T-helper 17 cell (primary cell): ENCODE measurements around the gene CD96. TPM values are rescaled to one million over a fixed set of nuclear protein-coding genes. Genes with fewer than 3 reads are reported as not detected.

ENCODE experiments used
- ATAC-seq: fragments of 150-1000 bp; cut with Tn5 transposase; 2 replicates; pipeline ENCODE4 v1.10.0; 2021; ENCODE audit warnings: mild to moderate bottlenecking, moderate library complexity
- DNase-seq, 3 donors: peaks; one replicate each; pipeline versions ENCODE4 v3.0.0 to v3.0.0-alpha.2; 2020 to 2021
- H3K9me3 ChIP-seq: one replicate; pipeline ENCODE4 v1.7.0; 2013; ENCODE audit warnings: low read length, mild to moderate bottlenecking; ENCODE audit not compliant: control insufficient read depth, poor library complexity, severe bottlenecking
- H3K27ac Mint-ChIP-seq: one replicate; pipeline ENCODE4 v1.8.0; 2022; ENCODE audit warnings: mild to moderate bottlenecking, moderate library complexity, mixed read lengths
- H3K27me3 Mint-ChIP-seq: one replicate; pipeline ENCODE4 v1.8.0; 2022; ENCODE audit warnings: mixed read lengths
- H3K36me3 Mint-ChIP-seq: one replicate; pipeline ENCODE4 v1.8.0; 2022; ENCODE audit warnings: low read depth, mixed read lengths
- H3K4me1 Mint-ChIP-seq: one replicate; pipeline ENCODE4 v1.8.0; 2022; ENCODE audit warnings: mild to moderate bottlenecking, mixed read lengths
- H3K4me3 Mint-ChIP-seq: one replicate; pipeline ENCODE4 v1.8.0; 2022; ENCODE audit warnings: mild to moderate bottlenecking, moderate library complexity, mixed read lengths
- total RNA-seq, 4 donors: library from RNA in 2 of 4; stranded (reverse) in 2 of 4; gene quantifications; one replicate each; pipeline ENCODE4 v1.2.3 and lab custom pipeline; 2022 to 2026

CD96 gene
- total RNA-seq, 2 donors from 2014 or later, result 190 to 201 TPM

- peaks cover 32% of the 10 kb centered on the region for H3K4me1 Mint-ChIP-seq
- no peaks in the 10 kb centered on the region for H3K9me3 ChIP-seq
- H3K27ac Mint-ChIP-seq, result peak overlapping the region; percentile 81
- peaks cover 3% of the 10 kb centered on the region for H3K36me3 Mint-ChIP-seq
- DNase-seq (no peak), ATAC-seq (no peak)
- H3K27me3 Mint-ChIP-seq, result no peaks in the 10 kb centered on the region
- no peak overlapping the region for H3K4me3 Mint-ChIP-seq
Observed at GRCh38 chr3:111571282-111571681, 29.3 kb downstream of the CD96 start.

GRCh38 chr3:111571907-111572460, 30.0 kb downstream of the CD96 start:
- Mint-ChIP-seq H3K4me1 (peaks cover 33% of the 10 kb centered on the region), H3K4me3 (no peak overlapping the region), H3K27me3 (no peaks in the 10 kb centered on the region), H3K36me3 (peaks cover 5% of the 10 kb centered on the region), H3K27ac (peak overlapping the region; percentile 81)
- DNase-seq, result no peak
- no peaks in the 10 kb centered on the region for H3K9me3 ChIP-seq
- ATAC-seq, result peak; percentile 86

- ATAC-seq (no peak), DNase-seq (no peak)
- Mint-ChIP-seq H3K27ac (peak overlapping the region; percentile 89), H3K4me3 (no peak overlapping the region), H3K4me1 (peaks cover 38% of the 10 kb centered on the region), H3K36me3 (peaks cover 9% of the 10 kb centered on the region), H3K27me3 (no peaks in the 10 kb centered on the region)
- H3K9me3 ChIP-seq, result no peaks in the 10 kb centered on the region
Observed at GRCh38 chr3:111577113-111577512, 35.1 kb downstream of the CD96 start.

GRCh38 chr3:111577798-111578685, 36.0 kb downstream of the CD96 start:
- H3K27ac Mint-ChIP-seq, result peak overlapping the region; percentile 89
- H3K4me3 Mint-ChIP-seq, result no peak overlapping the region
- H3K36me3 Mint-ChIP-seq, result peaks cover 12% of the 10 kb centered on the region
- no peaks in the 10 kb centered on the region for H3K27me3 Mint-ChIP-seq
- H3K4me1 Mint-ChIP-seq, result peaks cover 36% of the 10 kb centered on the region
- no peaks in the 10 kb centered on the region for H3K9me3 ChIP-seq
- no peak for DNase-seq
- peak; percentile 82 for ATAC-seq

- no peak overlapping the region for H3K4me3 Mint-ChIP-seq
- H3K27ac Mint-ChIP-seq, result peak overlapping the region; percentile 65
- DNase-seq (no peak), ATAC-seq (no peak)
- peaks cover 12% of the 10 kb centered on the region for H3K36me3 Mint-ChIP-seq
- H3K27me3 Mint-ChIP-seq, result no peaks in the 10 kb centered on the region
- peaks cover 36% of the 10 kb centered on the region for H3K4me1 Mint-ChIP-seq
- no peaks in the 10 kb centered on the region for H3K9me3 ChIP-seq
Observed at GRCh38 chr3:111578867-111579266, 36.9 kb downstream of the CD96 start.

- no peaks in the 10 kb centered on the region for H3K9me3 ChIP-seq
- H3K27me3 Mint-ChIP-seq, result no peaks in the 10 kb centered on the region
- H3K4me3 Mint-ChIP-seq, result no peak overlapping the region
- ATAC-seq (no peak), DNase-seq (no peak)
- H3K27ac Mint-ChIP-seq, result peak overlapping the region; percentile 65
- peaks cover 17% of the 10 kb centered on the region for H3K36me3 Mint-ChIP-seq
- H3K4me1 Mint-ChIP-seq, result peaks cover 39% of the 10 kb centered on the region
Observed at GRCh38 chr3:111579495-111579894, 37.5 kb downstream of the CD96 start.

GRCh38 chr3:111581403-111582119, 39.6 kb downstream of the CD96 start:
- H3K9me3 ChIP-seq, result no peaks in the 10 kb centered on the region
- peak overlapping the region; percentile 46 for H3K27ac Mint-ChIP-seq
- ATAC-seq (no peak), DNase-seq (no peak)
- H3K4me1 Mint-ChIP-seq, result peaks cover 41% of the 10 kb centered on the region
- no peak overlapping the region for H3K4me3 Mint-ChIP-seq
- no peaks in the 10 kb centered on the region for H3K27me3 Mint-ChIP-seq
- H3K36me3 Mint-ChIP-seq, result peaks cover 24% of the 10 kb centered on the region

GRCh38 chr3:111582120-111582474, 40.1 kb downstream of the CD96 start:
- Mint-ChIP-seq H3K27ac (peak overlapping the region; percentile 46), H3K27me3 (no peaks in the 10 kb centered on the region), H3K4me1 (peaks cover 41% of the 10 kb centered on the region), H3K4me3 (no peak overlapping the region), H3K36me3 (peaks cover 25% of the 10 kb centered on the region)
- ATAC-seq, result no peak
- no peak for DNase-seq
- no peaks in the 10 kb centered on the region for H3K9me3 ChIP-seq

- Mint-ChIP-seq H3K27me3 (no peaks in the 10 kb centered on the region), H3K4me1 (peaks cover 36% of the 10 kb centered on the region), H3K27ac (peak overlapping the region; percentile 62), H3K36me3 (peaks cover 22% of the 10 kb centered on the region), H3K4me3 (no peak overlapping the region)
- no peaks in the 10 kb centered on the region for H3K9me3 ChIP-seq
- ATAC-seq (no peak), DNase-seq (no peak)
Observed at GRCh38 chr3:111584744-111585143, 42.7 kb downstream of the CD96 start.

- DNase-seq, result no peak
- no peaks in the 10 kb centered on the region for H3K27me3 Mint-ChIP-seq
- peaks cover 37% of the 10 kb centered on the region for H3K4me1 Mint-ChIP-seq
- peak overlapping the region; percentile 9 for H3K27ac Mint-ChIP-seq
- H3K9me3 ChIP-seq, result no peaks in the 10 kb centered on the region
- H3K36me3 Mint-ChIP-seq, result peaks cover 22% of the 10 kb centered on the region
- no peak for ATAC-seq
- H3K4me3 Mint-ChIP-seq, result no peak overlapping the region
Observed at GRCh38 chr3:111585217-111585616, 43.2 kb downstream of the CD96 start.

GRCh38 chr3:111588527-111588926, 46.5 kb downstream of the CD96 start:
- no peak for DNase-seq
- H3K4me3 Mint-ChIP-seq, result no peak overlapping the region
- no peak for ATAC-seq
- H3K27ac Mint-ChIP-seq, result no peak overlapping the region
- peaks cover 32% of the 10 kb centered on the region for H3K4me1 Mint-ChIP-seq
- H3K36me3 Mint-ChIP-seq, result peaks cover 17% of the 10 kb centered on the region
- H3K27me3 Mint-ChIP-seq, result no peaks in the 10 kb centered on the region
- H3K9me3 ChIP-seq, result no peaks in the 10 kb centered on the region

GRCh38 chr3:111589303-111590142, 47.5 kb downstream of the CD96 start:
- H3K9me3 ChIP-seq, result no peaks in the 10 kb centered on the region
- ATAC-seq (no peak), DNase-seq (no peak)
- no peaks in the 10 kb centered on the region for H3K27me3 Mint-ChIP-seq
- no peak overlapping the region for H3K4me3 Mint-ChIP-seq
- H3K27ac Mint-ChIP-seq, result peak overlapping the region; percentile 75
- H3K36me3 Mint-ChIP-seq, result peaks cover 15% of the 10 kb centered on the region
- peaks cover 38% of the 10 kb centered on the region for H3K4me1 Mint-ChIP-seq

GRCh38 chr3:111590143-111590491, 48.1 kb downstream of the CD96 start:
- no peak overlapping the region for H3K4me3 Mint-ChIP-seq
- peak overlapping the region; percentile 75 for H3K27ac Mint-ChIP-seq
- H3K9me3 ChIP-seq, result no peaks in the 10 kb centered on the region
- no peak for ATAC-seq
- peaks cover 11% of the 10 kb centered on the region for H3K36me3 Mint-ChIP-seq
- H3K4me1 Mint-ChIP-seq, result peaks cover 38% of the 10 kb centered on the region
- no peak for DNase-seq
- H3K27me3 Mint-ChIP-seq, result no peaks in the 10 kb centered on the region
